LNCaP clone FGC (cell line): Measurements from ENCODE around the gene DENND5B.
A peak's percentile ranks its signal among the peaks of the same experiment; 100 is the strongest.

Experiments used
- DNase-seq: peaks from one replicate; pipeline ENCODE4 v3.0.0-alpha.2; 2011; ENCODE audit warnings: low read depth
- H3K4me3 ChIP-seq: 2 replicates; pipeline ENCODE4 v1.5.1; 2011; ENCODE audit warnings: mild to moderate bottlenecking, low read depth, low read length, control low read depth
- TF ChIP-seq, protein P1 (sequence below): IDR thresholded peaks from 2 replicates; pipeline ENCODE4 v1.5.1; 2012; ENCODE audit warnings: mild to moderate bottlenecking; ENCODE audit not compliant: control insufficient read depth, insufficient read depth; ENCODE audit errors: extremely low read depth

The DENND5B gene

GRCh38 chr12:31591380-31591901 lies 505 bp upstream of the DENND5B start:
- TF ChIP-seq, protein P1, sequence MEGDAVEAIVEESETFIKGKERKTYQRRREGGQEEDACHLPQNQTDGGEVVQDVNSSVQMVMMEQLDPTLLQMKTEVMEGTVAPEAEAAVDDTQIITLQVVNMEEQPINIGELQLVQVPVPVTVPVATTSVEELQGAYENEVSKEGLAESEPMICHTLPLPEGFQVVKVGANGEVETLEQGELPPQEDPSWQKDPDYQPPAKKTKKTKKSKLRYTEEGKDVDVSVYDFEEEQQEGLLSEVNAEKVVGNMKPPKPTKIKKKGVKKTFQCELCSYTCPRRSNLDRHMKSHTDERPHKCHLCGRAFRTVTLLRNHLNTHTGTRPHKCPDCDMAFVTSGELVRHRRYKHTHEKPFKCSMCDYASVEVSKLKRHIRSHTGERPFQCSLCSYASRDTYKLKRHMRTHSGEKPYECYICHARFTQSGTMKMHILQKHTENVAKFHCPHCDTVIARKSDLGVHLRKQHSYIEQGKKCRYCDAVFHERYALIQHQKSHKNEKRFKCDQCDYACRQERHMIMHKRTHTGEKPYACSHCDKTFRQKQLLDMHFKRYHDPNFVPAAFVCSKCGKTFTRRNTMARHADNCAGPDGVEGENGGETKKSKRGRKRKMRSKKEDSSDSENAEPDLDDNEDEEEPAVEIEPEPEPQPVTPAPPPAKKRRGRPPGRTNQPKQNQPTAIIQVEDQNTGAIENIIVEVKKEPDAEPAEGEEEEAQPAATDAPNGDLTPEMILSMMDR, result no peak
- peak overlapping the region; percentile 79 for H3K4me3 ChIP-seq
- DNase-seq, result no peak

DNA sequence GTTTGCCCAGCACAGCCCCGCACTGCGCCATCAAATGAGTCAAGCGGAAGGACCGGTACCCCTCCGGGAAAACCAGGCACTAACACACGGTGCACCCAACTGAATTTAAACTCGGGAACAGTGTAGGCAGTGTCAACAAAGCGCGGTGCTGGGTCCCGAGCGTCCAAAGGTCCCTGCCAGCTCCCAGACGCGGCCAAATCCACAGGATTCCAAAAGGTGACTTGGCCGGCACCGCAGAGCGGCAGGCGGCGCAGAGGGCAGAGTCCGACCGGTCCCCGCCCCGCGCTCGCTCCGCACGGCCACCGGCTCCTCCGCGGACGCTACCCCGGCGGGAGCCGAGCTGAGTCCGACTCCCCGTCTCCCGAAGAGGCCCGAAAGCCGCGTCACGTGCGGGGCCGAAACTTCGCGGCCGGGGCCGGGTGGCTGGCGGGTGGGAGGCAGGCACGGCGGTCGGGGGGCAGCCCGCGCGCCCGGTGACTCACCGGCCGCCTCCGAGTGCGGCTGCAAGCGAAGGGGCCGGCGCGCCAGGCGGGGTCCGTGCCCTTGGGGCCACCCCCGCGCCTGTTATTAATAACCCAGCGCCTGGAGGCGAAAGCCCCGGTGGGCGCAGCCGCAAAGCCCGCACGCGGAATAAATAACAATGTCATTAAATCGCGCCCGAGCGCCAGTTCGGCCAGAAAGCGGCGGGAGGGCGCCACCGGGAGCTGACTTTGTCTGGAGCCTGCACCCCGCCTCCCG lies 863 bp downstream of the DENND5B start:
- TF ChIP-seq, protein P1, result peak; percentile 19; the same call in 1 of the 2 replicates
- peak; percentile 21 for DNase-seq
- H3K4me3 ChIP-seq, result peak overlapping the region; percentile 79

- TF ChIP-seq, protein P1, result peak; percentile 2; the same call in 1 of the 2 replicates
- no peak for DNase-seq
- peak overlapping the region; percentile 79 for H3K4me3 ChIP-seq
Observed at GRCh38 chr12:31589598-31589903, 1.4 kb downstream of the DENND5B start.

DNA sequence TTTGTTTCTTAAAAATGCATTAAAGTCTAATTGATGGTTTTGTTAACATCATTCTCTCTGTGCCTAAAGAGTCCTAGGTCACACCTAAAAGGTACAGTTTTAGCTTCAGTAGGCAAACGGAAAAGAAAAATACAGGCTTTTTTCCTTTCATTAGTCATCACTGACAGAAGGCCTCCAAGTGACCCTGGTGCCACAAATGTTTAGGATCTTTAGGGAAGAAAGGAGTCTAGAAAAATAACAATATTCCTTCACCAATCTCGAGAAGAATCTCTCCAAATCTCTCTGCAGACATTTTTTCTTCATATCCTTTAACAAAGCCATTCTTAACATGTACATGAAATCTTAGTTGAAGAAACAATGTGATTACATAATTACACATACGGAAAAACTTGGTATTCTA lies 2.0 kb downstream of the DENND5B start:
- TF ChIP-seq, protein P1, result no peak
- H3K4me3 ChIP-seq, result peak overlapping the region; percentile 79; the same call in 1 of the 2 replicates
- no peak for DNase-seq

GRCh38 chr12:31586728-31587127 lies 4.2 kb downstream of the DENND5B start:
- H3K4me3 ChIP-seq, result no peak overlapping the region
- DNase-seq, result no peak
- TF ChIP-seq, protein P1, result no peak

DNA sequence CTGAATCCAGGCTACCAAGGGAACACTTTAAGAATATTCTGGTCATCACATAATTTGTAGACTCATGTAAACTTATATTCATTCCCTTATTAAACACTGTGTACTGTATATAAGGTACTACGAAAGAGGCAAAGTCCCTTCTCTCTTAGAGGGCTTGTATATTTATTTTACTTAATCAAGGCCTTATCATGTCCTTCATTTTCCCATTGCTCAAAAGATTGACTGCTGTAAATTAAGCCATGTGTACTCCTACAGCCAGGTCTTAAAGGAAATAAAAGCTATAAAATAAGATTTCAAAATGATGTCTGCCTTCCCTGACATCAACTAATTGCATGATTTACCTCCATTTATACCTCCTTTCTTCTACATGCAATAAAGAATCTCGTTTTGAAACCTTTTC lies 5.0 kb downstream of the DENND5B start:
- no peak for DNase-seq
- TF ChIP-seq, protein P1, result no peak
- H3K4me3 ChIP-seq, result no peak overlapping the region

DNA sequence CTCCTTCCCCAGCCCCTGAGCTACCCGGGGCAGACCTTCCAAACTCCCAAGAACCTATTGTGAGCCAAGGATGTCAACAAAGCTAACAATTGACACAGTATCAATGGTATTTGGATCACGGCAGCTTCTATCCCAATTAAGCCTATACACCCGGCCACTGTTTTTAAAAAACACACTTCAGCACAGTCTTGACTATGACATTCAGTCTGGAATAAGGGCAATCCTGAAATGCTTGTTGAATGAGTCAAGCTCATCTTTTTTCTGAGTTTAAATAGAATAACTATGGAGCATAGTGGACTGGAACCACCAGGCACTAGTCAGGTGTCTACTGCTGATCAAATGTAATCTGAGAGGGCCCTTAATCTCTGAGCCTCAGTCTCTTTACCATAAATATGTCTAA lies 5.7 kb downstream of the DENND5B start:
- no peak for DNase-seq
- H3K4me3 ChIP-seq, result no peak overlapping the region
- TF ChIP-seq, protein P1, result no peak
